PC-9 (cell line): ENCODE data around the gene SOCS6.

Source experiments
- EZH2 ChIP-seq: fragments of 200-600 bp; sonication (generic); IDR thresholded peaks from 2 replicates; pipeline ENCODE4 v1.8.0; 2017; ENCODE audit warnings: antibody characterized with exemption, low read depth
- TF ChIP-seq, protein P1 (sequence below): fragments of 200-600 bp; sonication (generic); conservative IDR thresholded peaks from 2 replicates; pipeline ENCODE4 v1.6.1; 2017; ENCODE audit warnings: mixed run types, antibody characterized with exemption, mild to moderate bottlenecking, moderate library complexity

DNA sequence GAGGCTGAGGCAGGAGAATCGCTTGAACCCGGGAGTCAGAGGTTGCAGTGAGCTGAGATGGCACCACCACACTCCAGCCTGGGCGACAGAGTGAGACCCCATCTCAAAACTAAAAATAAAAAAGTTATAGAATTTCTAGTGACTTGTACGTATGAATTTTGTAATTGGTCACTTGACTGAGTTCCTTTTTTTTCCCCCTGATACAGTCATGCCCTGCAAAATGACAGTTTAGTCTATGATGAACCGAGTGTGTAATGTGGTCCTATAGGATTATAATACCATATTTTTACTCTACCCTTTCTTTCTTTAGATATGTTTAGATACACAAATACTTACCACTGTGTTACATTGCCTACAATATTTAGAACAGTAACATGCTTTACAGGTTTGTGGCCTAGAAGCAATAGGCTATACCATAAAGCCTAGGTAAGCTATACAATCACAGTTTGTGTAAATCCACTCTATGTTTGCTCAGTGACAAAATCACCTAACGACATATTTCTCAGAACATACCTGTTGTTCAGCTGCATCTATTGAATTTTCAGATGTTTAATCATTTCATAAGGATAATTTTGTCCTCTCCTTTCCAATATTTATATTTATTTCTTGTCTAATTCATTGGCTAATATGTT lies 25.4 kb downstream of the SOCS6 start:
- TF ChIP-seq, protein P1, sequence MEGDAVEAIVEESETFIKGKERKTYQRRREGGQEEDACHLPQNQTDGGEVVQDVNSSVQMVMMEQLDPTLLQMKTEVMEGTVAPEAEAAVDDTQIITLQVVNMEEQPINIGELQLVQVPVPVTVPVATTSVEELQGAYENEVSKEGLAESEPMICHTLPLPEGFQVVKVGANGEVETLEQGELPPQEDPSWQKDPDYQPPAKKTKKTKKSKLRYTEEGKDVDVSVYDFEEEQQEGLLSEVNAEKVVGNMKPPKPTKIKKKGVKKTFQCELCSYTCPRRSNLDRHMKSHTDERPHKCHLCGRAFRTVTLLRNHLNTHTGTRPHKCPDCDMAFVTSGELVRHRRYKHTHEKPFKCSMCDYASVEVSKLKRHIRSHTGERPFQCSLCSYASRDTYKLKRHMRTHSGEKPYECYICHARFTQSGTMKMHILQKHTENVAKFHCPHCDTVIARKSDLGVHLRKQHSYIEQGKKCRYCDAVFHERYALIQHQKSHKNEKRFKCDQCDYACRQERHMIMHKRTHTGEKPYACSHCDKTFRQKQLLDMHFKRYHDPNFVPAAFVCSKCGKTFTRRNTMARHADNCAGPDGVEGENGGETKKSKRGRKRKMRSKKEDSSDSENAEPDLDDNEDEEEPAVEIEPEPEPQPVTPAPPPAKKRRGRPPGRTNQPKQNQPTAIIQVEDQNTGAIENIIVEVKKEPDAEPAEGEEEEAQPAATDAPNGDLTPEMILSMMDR = no peak
- TF ChIP-seq EZH2 = no peak
